A549 treated with RU486 at 1 μM for 4 hours (cell line): ENCODE measurements around the gene IL17C. TPM values are rescaled to one million over a fixed set of nuclear protein-coding genes. Genes with fewer than 3 reads are reported as not detected.

Experiments used
- total RNA-seq: library from RNA; stranded (reverse); fragments of 200-300 nt; extraction: Qiagen RNA extraction; gene quantifications from 5 replicates; pipeline ENCODE4 v1.2.3, GENCODE V29; 2022; ENCODE audit warnings: low read depth

The IL17C gene
- not detected in 5 replicates for total RNA-seq

GRCh38 chr16:88638323-88639230 lies at the start of gene IL17C:
Gene IL17C, plus strand, starts transcription at chr16:88638572. Its CDS starts 70 bp downstream, at chr16:88638642.

GRCh38 chr16:88650749-88651275 lies 12.4 kb downstream of the IL17C start, which contains the start of gene CYBA:
Gene CYBA, minus strand, starts transcription at chr16:88651053. Its CDS starts 40 bp downstream, at chr16:88651013.

GRCh38 chr16:88662843-88663606 lies 24.7 kb downstream of the IL17C start, which contains the start of gene MVD:
Gene MVD, minus strand, starts transcription at chr16:88663091. Its CDS starts 11 bp downstream, at chr16:88663080.

GRCh38 chr16:88686439-88687253 lies 48.3 kb downstream of the IL17C start, which contains the start of gene SNAI3:
Gene SNAI3, minus strand, starts transcription at chr16:88686507. Its CDS starts 101 bp downstream, at chr16:88686406.

Other genes with a start within 250 kb of the IL17C start
- gene ZFPM1, start 185.3 kb upstream of the IL17C start, total RNA-seq = 5.6 to 9.4 TPM (median 8.7 TPM) in 5 replicates
- 44.9 to 55.9 TPM (median 51.7 TPM) in 5 replicates for gene ZC3H18, start 68.2 kb upstream of the IL17C start, total RNA-seq
- 204 to 316 TPM (median 278 TPM) in 5 replicates for gene CYBA, start 12.5 kb downstream of the IL17C start, total RNA-seq
- gene MVD, start 24.5 kb downstream of the IL17C start, total RNA-seq = 19.8 to 25.9 TPM (median 20.2 TPM) in 5 replicates
- 0.11 to 0.22 TPM in 2 of 5 replicates, not detected in the others for gene SNAI3, start 47.9 kb downstream of the IL17C start, total RNA-seq
- 11.2 to 21.8 TPM (median 17.7 TPM) in 5 replicates for gene RNF166, start 67.8 kb downstream of the IL17C start, total RNA-seq
- 20.7 to 35.0 TPM (median 32.5 TPM) in 5 replicates for gene CTU2, start 67.9 kb downstream of the IL17C start, total RNA-seq
- 90.3 to 153 TPM (median 131 TPM) in 5 replicates for gene PIEZO1, start 146.6 kb downstream of the IL17C start, total RNA-seq
- 20.7 to 35.5 TPM (median 32.4 TPM) in 5 replicates for gene CDT1, start 165.2 kb downstream of the IL17C start, total RNA-seq
- gene APRT, start 173.4 kb downstream of the IL17C start, total RNA-seq = 284 to 410 TPM (median 397 TPM) in 5 replicates
- gene GALNS, start 218.4 kb downstream of the IL17C start, total RNA-seq = 34.1 to 47.3 TPM (median 44.3 TPM) in 5 replicates
- gene TRAPPC2L, start 218.6 kb downstream of the IL17C start, total RNA-seq = 94.9 to 133 TPM (median 101 TPM) in 5 replicates
- gene PABPN1L, start 228.1 kb downstream of the IL17C start, total RNA-seq = not detected in 5 replicates